ENCODE measurements around the gene SH2D2A.

The SH2D2A gene

DNA sequence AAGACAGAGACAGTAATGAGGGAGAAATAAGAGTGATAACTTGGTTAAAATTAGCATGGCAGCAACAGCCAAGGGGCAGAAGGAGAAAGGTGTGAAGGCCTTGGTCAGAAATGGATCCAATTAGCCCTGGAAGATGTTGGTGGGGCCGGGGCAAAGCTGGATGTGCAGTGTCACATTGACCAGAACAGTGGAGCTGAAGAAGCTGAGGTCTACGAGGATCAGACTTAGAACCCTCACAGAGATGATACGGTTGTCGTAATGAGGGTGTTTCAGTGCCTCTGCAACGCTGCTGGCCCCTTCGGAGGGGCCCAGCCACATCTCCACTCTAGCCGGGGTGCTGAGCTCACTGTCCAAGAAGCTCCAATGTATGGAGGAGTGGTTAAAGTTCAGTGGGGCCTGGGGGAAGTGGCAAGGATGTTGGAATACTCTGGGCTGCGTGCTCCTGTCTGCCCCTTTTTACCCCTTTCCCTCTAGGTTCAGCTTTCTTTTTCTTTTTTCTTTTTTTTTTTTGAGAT, 14.2 kb downstream of the SH2D2A start:
- no peak for DNase-seq

DNA sequence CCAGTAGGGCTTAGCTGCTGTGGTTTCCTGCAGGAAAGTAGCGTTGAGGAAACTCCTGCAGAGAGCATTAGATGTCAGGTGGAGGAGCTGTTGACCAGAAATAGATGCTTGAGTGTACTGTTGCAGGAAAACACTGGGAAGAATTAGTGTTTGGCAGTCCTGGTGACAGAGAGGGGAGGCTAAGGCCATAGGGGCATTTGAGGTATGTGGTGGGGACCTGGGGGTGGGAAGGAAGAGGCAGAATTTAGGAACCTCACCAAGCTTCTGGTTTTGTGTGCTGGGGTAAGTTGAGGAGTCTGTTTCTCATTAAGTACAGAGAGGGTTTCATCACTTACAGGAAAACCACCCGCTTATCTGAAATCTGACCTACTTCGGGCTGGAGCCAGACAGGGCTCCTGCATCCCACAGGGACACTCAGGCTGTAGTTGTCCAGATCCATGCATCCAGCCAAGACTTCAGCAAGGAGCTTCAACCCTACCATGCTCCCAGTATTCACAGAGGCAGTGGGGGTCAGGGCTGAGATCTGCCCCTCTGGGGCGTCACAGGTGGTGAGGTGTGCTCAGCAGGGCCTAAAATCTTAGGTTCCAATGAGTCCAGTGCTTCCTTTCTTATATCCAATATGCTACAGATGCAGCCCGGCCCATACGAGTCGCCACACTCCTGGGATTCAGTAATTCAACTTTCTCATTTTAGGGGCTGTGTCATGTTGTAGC, 15.1 kb downstream of the SH2D2A start:
- DNase-seq = no peak

DNA sequence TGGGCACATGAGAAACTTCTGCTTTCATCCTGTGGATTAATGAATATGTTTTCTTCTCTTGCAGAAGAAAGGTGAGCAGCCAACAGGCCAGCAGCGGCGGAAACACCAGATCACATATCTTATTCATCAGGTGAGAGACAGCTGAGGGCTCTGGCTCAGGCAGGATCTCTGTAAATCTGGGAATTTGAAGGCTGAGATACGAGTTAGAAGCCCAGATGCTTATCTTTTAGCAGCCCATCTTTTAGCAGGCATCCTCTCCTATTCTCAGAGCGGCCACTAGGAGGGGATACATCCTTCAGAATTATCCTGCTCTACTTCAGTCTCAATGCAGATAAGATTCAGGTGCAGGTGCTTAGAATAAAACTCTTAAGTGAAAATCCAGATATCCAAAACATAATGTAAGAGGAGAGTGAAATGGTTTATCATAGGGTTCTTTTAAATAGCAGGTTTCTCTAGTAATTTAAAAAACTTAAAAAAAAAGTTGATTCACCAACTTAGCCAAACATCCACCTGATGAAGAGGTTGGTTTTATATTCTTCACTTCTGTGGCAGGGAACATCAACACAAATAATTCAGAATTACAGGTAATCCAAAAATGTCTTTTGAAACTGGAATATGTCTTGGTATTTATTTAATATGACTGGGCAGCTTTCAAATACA, 19.3 kb downstream of the SH2D2A start:
- DNase-seq = peak in 2 of 4 experiments; percentile 15 to 26

DNA sequence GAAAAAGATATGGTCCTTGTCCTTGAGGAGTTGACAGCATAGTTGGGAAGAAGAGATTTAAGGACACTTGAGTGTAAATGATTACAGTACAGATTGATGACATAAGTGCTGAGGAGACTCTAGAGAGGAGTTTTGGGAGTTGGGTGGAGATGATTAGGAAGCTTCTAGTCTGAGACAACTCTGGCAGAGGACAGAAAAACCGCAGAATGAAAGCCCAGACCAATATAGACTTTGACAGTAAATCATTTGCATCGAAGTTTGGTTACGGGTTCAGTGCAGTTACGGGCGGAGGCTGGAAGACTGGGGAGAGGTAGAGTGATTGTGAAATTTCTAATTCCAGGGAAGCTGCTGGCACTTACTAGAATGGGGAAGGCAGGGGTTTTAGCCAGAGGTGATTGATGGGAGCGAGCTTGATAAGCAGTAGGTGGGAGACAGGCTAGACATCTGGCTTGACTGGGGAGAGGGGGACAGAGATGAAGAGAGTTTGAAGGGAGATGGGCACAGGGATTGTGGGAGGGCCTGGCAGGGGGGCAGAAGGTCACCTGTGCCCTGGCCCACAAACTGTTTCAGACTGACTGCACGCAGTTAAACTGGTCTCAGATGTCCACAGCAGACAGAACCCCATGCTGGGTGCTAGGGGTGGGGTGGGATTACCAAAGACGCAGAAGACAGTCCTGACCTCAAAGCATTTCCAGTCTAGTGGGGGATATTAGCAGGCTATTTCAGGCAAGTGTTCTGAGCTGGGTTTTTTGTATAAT, 20.1 kb downstream of the SH2D2A start:
- DNase-seq = no peak

DNA sequence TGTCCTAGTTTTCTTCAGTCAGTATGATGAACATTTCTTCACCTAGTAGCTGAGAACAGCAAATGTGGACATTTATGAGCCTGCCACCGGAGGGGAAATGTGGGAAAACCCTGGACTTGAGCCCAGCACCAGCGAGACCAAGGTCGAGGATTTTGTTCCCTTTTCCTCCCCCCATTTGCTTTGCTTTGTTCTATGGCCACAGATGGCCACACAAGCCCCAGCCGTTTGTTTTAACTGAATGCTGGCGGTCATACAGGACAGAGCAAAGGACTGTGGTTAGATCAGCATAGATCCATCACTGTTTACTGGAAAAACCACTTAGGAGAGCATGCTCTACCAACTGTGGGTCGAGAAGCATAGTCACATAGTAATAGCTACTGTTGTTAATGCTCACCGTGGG, 20.9 kb downstream of the SH2D2A start:
- DNase-seq = no peak

DNA sequence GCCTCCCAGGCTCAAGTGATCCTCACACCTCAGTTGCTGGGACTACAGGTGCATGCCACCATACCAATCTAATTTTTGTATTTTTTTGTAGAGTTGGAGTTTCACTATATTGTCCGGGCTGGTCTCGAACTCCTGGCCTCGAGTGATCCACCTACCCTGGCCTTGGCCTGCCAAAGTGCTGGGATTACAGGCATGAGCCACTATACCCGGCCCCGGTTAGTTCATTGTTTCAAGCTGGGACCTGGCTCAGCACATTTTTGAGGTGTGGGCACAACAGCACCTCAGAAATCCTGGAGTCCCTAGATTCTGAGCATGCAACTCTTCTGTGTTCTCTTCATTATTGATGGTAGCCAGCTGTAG, 21.3 kb downstream of the SH2D2A start:
- no peak for DNase-seq

DNA sequence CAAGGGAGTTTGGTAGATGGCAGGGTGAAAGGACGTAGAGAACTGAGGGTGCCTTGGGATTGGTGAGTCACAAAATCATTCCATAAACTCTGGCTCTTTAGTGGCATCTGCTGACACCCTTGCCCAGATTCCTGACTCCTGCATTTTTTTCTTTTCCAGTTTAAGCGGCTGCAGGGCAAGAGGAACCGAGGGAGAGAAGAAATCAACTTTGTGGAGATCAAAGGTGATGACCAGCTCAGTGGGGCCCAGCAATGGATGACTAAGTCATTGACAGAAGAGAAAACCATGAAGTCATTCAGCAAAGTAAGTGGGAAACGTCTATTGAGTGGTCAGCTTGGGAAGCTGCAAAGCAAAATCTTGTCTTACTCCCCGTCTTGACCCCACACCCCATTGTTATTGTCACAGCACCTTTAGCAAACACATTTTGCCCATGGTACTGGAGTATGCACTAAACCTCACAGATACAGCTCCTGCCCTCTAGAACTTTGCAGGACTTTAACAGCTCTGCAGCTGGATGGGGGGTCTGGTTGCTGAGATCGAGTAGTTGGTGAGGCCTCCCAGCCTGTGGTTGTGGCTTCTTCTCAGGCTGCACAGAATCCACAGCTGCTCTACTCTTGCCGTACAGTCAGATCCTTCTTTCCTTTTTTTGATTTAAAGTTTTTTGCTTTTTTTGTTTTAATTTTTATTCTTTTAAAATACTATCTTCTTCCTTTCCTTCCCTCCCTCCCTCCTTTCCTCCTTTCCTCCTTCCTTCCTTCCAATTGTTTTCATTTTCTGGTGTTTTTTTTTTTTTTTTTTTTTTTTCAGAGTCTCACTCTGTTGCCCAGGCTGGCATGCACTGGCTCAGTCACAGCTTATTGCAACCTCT, 21.9 kb downstream of the SH2D2A start:
- no peak for DNase-seq

DNA sequence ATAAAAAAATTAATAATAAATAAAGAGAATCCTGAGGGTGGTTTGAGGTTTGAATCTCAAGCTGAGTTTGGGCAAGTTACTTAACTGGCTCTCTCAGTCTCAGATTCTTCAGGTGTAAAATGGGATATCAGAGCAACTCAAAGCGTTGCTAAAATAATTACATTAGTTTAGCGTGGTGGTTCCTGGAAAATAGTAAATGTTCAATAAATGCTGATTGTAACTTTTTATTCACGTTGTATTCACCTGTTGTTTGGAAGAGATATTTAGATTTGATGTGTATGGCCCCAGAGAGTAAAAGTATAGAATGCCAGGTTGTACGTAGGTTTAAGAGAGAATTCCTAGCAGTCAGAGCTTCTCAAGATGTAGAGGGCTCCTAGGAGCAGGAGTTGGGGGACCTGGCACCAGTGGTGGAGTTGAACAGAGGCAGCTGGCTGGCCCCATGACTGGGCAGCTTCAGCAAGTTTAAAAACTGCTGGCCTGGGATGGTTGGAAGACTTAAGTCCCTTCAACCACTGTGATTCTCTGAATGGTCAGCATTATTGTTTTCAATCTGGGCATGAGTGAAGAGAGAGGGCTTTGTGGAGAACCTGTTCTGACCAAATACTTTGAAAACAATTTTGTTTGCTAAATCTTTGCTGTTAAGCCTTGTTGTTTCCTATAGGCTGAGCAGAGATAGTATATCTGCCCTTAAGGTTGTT, 26.9 kb downstream of the SH2D2A start:
- DNase-seq = no peak

DNA sequence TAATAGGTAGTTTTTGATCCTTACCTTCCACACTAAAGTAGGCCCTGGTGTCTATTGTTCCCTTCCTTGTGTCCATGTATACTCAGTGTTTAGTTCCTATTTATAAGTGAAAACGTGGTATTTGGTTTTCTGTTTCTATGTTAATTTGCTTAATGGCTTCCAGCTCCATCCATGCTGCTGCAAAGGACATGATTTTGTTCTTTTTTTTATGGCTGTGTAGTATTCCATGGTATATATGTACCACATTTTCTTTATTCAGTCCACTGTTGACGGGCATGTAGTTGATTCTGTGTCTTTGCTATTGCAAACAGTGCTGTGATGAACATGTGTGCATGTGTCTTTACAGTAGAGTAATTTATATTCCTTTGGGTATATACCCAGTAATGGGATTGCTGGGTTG, 28.5 kb downstream of the SH2D2A start:
- DNase-seq = no peak

DNA sequence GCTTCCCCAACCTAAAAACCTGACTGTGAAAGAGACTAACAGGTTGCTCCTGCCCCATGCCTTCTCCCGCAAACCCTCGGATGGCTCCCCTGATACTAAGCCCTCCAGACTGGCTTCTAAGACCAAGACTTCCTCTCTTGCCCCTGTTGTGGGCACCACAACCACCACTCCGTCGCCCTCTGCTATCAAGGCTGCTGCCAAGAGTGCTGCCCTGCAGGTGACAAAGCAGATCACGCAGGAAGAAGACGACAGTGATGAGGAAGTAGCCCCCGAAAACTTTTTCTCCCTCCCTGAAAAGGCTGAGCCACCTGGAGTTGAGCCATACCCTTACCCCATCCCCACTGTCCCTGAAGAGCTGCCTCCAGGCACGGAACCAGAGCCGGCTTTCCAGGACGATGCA, 30.0 kb downstream of the SH2D2A start:
- no peak for DNase-seq

DNA sequence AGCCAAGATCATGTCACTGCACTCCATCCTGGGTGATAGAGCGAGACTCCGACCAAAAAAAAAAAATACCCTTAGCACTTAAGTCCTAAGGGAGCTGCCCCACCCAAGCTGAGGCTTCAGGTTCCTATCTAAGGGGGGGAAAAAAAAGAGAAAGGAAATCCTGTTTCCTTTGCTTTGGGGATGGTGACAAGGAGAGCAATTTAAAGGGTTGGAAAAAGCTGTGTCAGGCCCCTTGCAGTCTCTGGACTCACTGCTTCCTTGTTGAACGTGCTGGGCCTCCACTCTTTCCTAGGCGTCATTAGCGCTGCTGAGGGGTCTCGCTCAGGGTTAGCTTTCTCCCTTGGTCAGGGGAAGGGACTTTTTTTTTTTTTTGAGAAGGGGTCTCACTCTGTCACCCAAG, 31.2 kb downstream of the SH2D2A start:
- no peak for DNase-seq

DNA sequence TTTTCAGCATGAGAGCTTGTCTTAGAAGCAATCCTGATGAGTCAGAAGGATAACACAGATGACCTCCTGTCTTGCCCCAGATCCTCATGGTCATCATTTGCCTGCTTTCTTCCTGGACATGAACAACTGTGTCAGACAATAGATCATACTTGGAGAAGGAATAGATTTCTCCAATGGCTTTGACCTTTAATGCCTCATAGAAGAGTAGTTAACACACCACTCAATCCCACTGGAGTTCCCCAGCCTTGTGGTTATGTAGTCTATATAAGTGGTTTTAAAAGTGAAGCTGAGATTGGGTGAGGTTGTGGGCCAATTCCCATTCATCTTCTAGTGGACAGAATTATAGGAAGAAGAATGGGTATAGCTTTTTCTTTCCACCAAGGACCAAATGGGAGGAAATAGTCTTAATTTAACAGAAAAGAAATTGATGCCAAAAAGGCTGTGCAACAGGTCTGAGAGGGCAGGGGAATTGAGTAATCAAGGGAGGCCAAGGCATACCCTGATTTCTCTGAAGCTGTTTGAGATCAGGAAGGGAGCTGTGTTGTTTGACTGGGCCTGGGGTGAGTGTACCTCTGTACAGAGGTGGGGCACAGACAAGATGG, 35.0 kb downstream of the SH2D2A start:
- no peak for DNase-seq

DNA sequence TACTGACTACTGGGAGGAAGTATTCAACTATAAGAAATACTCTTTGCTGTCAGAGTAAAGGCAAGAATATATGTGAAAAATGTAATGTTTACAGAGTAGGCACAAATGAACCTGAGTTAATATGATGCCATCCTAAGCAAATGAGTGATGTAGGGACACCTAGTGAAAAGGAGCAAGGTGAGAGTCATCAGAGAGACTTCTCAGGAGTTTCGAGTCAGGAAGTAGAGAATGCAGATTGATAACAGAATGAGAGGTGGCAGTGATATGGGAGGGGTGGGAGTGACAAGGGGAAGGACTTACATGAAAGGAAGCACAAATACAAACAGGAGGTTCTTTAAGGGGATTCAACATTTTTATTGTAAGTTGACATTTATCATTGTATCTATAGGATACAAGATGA, 39.1 kb downstream of the SH2D2A start:
- DNase-seq = no peak

DNA sequence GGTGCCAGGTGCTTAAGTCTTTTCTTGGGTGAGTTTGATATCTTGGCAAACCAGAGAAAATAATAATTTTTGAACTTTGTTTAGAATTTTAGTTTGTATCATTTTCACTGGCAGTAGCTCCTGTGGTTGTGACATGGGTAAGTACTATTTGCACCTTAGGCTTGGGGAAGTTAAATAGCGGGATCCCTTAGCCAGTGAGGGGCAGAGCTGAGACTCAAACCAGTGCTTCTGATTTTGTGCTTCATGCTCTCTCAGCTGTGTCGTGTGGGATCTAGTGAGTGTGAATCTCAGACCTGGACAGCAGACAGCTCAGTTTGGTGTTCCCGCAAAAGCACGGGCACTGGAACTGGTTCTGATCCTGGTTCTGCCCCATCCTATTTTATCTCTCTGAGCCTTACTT, 39.7 kb downstream of the SH2D2A start:
- no peak for DNase-seq

DNA sequence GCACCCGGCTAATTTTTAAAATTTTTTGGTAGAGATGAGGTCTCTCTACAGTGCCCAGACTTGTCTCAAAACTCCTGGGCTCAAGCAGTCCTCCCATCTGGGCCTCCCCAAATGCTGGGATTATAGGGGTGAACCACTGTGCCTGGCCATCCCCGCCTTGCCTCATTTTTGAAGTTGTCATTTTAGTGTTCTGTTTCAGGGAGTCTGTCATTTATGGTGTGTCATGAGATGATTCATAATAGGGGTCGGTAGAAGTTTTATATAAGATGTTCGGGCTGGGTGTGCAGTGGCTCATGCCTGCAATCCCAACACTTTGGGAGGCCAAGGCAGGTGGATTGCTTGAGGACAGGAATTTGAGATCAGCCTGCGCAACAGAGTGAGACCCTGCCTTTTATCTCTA, 40.8 kb downstream of the SH2D2A start:
- no peak for DNase-seq

DNA sequence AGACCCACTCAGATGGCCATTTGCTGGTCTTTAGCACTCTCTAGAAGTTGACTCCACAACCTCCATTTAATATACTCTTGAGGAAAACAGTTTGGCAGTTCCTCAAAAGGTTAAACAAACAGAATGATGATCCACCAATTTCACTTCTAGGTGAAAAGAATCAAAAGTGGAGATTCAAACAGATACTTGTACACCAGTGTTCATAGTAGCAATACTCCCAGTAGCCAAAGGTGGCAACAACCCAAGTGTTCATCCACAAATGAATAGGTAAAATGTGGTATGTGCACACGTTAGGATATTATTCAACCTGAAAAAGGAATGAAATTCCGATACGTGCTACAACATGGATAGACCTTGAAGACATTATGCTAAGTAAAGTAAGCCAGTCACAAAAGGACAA, 43.0 kb downstream of the SH2D2A start:
- no peak for DNase-seq

DNA sequence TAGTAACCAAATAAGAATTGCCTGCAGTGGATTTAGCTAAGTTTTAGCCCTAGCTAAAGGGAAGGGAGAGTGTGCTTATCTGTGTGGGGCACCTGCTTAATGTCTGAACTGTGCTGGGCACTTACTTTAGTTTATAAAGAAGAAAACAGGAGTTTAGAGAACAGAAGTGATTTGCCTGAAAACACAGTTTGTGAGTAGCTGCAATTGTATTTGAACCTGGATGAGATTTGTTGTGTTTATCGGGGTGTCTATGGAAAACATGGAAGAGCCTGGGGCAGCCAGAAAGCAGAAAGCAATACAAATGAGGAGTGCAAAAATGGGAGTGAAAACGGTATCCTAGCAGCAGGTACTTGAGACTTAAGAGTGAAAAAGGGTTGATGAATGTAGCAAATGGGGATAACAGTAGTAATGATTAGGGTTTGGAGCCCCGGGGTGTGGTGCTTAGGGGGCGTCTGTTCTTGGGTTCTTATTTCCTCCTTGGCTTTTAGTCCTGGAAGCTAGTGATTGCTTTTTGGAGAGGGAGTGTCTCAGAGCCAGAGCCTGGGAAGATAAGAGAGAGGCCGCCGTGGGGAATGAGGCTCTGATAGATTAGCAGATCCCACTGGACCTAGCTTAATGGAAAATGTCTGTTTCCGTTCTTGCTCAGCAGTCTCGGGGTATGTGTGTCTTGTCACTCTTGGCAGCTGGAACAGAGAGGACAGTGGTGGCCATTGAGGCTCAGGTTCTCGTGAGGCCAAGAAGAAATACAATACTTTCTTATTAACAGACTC, 43.7 kb downstream of the SH2D2A start:
- DNase-seq = no peak

DNA sequence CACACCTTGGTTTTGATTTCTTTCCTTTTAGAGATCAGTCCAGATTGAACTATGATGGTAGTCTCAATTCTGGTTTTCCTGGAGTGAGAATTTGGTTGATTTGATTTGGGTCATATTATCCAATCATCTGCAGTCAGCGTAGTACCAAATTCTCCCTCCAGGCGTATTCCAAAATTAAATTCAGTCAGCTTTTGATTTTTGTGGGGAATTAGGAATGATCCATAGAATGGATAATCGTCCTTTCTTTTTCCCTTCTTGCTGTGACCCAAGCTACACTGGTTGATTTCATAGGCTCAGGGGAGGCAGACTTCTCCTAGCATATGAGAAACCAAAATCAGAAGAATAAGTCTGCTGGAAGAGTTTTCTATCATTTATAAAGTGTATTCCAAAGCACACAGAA, 44.4 kb downstream of the SH2D2A start:
- DNase-seq = no peak

DNA sequence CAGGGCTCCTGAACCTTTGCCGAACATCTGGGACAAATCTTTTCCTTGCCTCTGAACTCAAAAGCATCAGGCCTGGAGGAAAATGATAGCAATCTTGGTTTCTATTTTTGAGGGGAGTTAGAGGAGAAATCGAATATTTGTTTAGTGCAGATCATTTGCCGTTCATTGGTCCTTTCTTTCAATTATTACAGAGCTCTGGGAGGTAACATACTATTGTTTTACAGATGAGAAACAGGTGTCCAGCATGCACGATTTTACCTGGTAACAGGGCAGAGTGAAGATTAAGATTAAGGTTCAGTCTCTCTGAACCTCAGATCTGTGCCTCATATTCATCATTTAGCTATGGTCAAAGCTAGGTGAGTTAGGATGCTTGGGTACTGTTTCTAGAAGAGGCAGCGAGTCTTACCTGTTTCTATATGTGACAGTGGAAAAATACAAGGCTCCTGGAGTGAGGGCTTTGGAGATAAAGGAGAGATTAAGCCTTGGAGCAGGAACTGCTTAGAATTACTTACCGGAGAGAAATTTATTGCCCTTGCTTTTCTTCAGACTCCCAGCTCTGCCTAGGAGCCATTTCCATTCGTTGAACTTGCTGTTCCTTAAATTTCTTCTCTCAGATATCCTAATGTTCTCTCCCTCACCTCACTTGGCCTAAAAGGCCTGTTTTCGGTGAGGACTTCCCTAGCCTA, 47.9 kb downstream of the SH2D2A start:
- no peak for DNase-seq

DNA sequence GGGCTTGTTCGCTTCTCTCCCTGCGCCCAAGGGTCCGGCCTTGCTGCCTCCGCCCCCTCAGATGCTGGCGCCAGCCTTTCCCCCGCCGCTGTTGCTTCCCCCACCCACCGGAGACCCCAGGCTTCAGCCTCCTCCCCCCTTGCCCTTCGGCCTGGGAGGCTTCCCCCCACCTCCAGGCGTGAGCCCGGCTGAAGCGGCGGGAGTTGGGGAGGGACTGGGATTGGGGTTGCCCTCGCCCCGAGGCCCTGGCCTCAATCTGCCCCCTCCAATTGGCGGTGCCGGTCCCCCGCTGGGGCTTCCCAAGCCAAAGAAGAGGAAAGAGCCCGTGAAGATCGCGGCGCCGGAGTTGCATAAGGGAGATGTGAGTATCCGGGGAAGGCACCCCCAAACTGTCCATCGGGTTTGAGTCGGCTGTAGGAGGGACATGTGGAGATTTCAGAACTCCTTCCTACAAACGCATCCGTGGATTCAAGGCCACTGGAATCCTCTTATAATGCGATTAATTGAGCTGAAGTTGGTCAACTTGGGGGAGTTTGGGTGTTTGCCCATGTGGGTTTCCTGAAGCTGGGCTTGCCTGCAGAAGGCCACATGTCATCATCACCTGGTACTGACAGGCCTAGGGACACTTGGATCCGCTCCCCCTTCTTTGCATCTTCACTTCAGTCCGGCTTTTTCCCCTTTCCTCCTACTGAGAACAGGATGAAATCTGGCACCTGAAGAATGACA, 48.6 kb downstream of the SH2D2A start:
- DNase-seq = no peak

All from activated naive CD4-positive, alpha-beta T cell (primary cell).